IMR-90 (cell line): Measurements from ENCODE around the gene CDC42EP4. TPM values are rescaled to one million over a fixed set of nuclear protein-coding genes. Genes with fewer than 3 reads are reported as not detected.

ENCODE experiments used
- ATAC-seq: fragments of 200-7000 bp; cut with Tn5 transposase; 2 replicates; pipeline ENCODE4 v1.9.1; 2020; ENCODE audit warnings: low read depth, mild to moderate bottlenecking, moderate library complexity
- BruUV-seq: library from RNA; stranded (reverse); fragments of 400-500 nt; replicated peaks from 2 replicates; lab custom pipeline; 2021; lab: Mats Ljungman, UMichigan
- CTCF ChIA-PET: fragments of 300-600 bp; formaldehyde crosslinking; extraction: SDS; loops from one replicate; lab custom pipeline; 2021; ENCODE audit warnings: antibody characterized with exemption; lab: Yijun Ruan, JAX
- POLR2A ChIA-PET: fragments of 300-600 bp; sonication (Branson Sonifier 250); formaldehyde crosslinking; loops from one replicate; lab custom pipeline; 2022; ENCODE audit warnings: antibody characterized with exemption; ENCODE audit not compliant: unreplicated experiment; lab: Charles Lee
- DNase-seq: peaks from one replicate; pipeline ENCODE4 v3.0.0; 2013
- H2AFZ ChIP-seq: replicated peaks from 2 replicates; pipeline ENCODE3; 2013; ENCODE audit warnings: low read length, mild to moderate bottlenecking; ENCODE audit not compliant: poor library complexity
- H2AK5ac ChIP-seq: 2 replicates; pipeline ENCODE4 v1.6.1; 2013; ENCODE audit warnings: low read depth, low read length, inconsistent platforms
- H2AK9ac ChIP-seq: replicated peaks from 2 replicates; pipeline ENCODE3; 2013; ENCODE audit warnings: mild to moderate bottlenecking, low read depth, low read length, moderate library complexity; ENCODE audit not compliant: poor library complexity
- H2BK120ac ChIP-seq: 2 replicates; pipeline ENCODE4 v1.6.1; 2013; ENCODE audit warnings: low read depth, low read length, inconsistent platforms
- H2BK15ac ChIP-seq: 3 replicates; pipeline ENCODE4 v1.6.1; 2013; ENCODE audit warnings: low read depth, low read length, inconsistent platforms
- H2BK20ac ChIP-seq: 2 replicates; pipeline ENCODE4 v1.6.1; 2013; ENCODE audit warnings: low read depth, mild to moderate bottlenecking, inconsistent platforms, low read length, moderate library complexity
- H2BK5ac ChIP-seq: 2 replicates; pipeline ENCODE4 v1.6.1; 2013; ENCODE audit warnings: mild to moderate bottlenecking, low read depth, low read length, inconsistent platforms; ENCODE audit not compliant: poor library complexity, severe bottlenecking
- H3K14ac ChIP-seq: replicated peaks from 2 replicates; pipeline ENCODE4 v1.6.1; 2013; ENCODE audit warnings: low read depth, low read length, inconsistent platforms
- H3K18ac ChIP-seq: 2 replicates; pipeline ENCODE4 v1.6.1; 2013; ENCODE audit warnings: low read depth, low read length, control low read depth
- H3K23ac ChIP-seq: 2 replicates; pipeline ENCODE4 v1.6.1; 2013; ENCODE audit warnings: low read depth, low read length, inconsistent platforms
- H3K27ac ChIP-seq: 2 replicates; pipeline ENCODE4 v1.5.1; 2013; ENCODE audit warnings: mild to moderate bottlenecking, control low read depth, low read length; ENCODE audit not compliant: insufficient read depth
- H3K27me3 ChIP-seq: 2 replicates; pipeline ENCODE4 v1.6.1; 2013; ENCODE audit warnings: low read length; ENCODE audit not compliant: control insufficient read depth, insufficient read depth
- H3K36me3 ChIP-seq: 2 replicates; pipeline ENCODE4 v1.6.1; 2013; ENCODE audit warnings: low read length, mixed read lengths; ENCODE audit not compliant: control insufficient read depth, insufficient read depth
- H3K4ac ChIP-seq: 2 replicates; pipeline ENCODE4 v1.6.1; 2013; ENCODE audit warnings: low read depth, low read length, inconsistent platforms
- H3K4me1 ChIP-seq: 2 replicates; pipeline ENCODE4 v1.6.1; 2013; ENCODE audit warnings: low read length, mixed read lengths; ENCODE audit not compliant: control insufficient read depth, insufficient read depth
- H3K4me2 ChIP-seq: 2 replicates; pipeline ENCODE4 v1.6.1; 2013; ENCODE audit warnings: low read depth, mild to moderate bottlenecking, control low read depth, low read length, moderate library complexity
- H3K4me3 ChIP-seq: 2 replicates; pipeline ENCODE4 v1.5.1; 2013; ENCODE audit warnings: low read depth, mild to moderate bottlenecking, control low read depth, low read length, moderate library complexity; ENCODE audit not compliant: insufficient read depth
- H3K56ac ChIP-seq: 2 replicates; pipeline ENCODE4 v1.6.1; 2013; ENCODE audit warnings: low read length, inconsistent platforms; ENCODE audit not compliant: insufficient read depth; ENCODE audit errors: extremely low read depth
- H3K79me1 ChIP-seq, 2 experiments: 2 replicates each; pipeline ENCODE4 v1.6.1; 2013; ENCODE audit warnings: low read length in 2 of 2, inconsistent platforms in 1 of 2, low read depth in 1 of 2
- H3K9ac ChIP-seq: 2 replicates; pipeline ENCODE4 v1.6.1; 2013; ENCODE audit warnings: low read depth, low read length, control low read depth
- H3K9me1 ChIP-seq: 2 replicates; pipeline ENCODE4 v1.6.1; 2013; ENCODE audit warnings: low read length, inconsistent platforms; ENCODE audit not compliant: insufficient read depth
- H3K9me3 ChIP-seq: 2 replicates; pipeline ENCODE4 v1.6.1; 2013; ENCODE audit warnings: low read length; ENCODE audit not compliant: control insufficient read depth, insufficient read depth
- H4K20me1 ChIP-seq: 2 replicates; pipeline ENCODE4 v1.6.1; 2013; ENCODE audit warnings: low read length, inconsistent platforms; ENCODE audit not compliant: insufficient read depth
- H4K5ac ChIP-seq: 2 replicates; pipeline ENCODE4 v1.6.1; 2013; ENCODE audit warnings: mild to moderate bottlenecking, low read depth, low read length, control low read depth
- H4K8ac ChIP-seq, 2 experiments: 2 replicates each; pipeline ENCODE4 v1.6.1; 2013; ENCODE audit warnings: low read depth in 2 of 2, low read length in 2 of 2, control low read depth in 1 of 2, inconsistent platforms in 1 of 2
- H4K91ac ChIP-seq: 2 replicates; pipeline ENCODE4 v1.6.1; 2013; ENCODE audit warnings: low read depth, low read length, inconsistent platforms; ENCODE audit not compliant: insufficient read depth
- BHLHE40 ChIP-seq: fragments of 150-350 bp; IDR thresholded peaks from 2 replicates; pipeline ENCODE4 v1.6.1; 2016; ENCODE audit warnings: mild to moderate bottlenecking, low read depth, low read length
- CTCF ChIP-seq: conservative IDR thresholded peaks from 2 replicates; pipeline ENCODE4 v1.5.1; 2012; ENCODE audit warnings: mild to moderate bottlenecking, low read depth, low read length, improper control_type of control experiment
- NFE2L2 ChIP-seq: fragments of 150-350 bp; IDR thresholded peaks from 2 replicates; pipeline ENCODE4 v1.6.1; 2016; ENCODE audit warnings: low read depth, mild to moderate bottlenecking, low read length
- POLR2A ChIP-seq: IDR thresholded peaks from 2 replicates; pipeline ENCODE4 v1.6.1; 2012; ENCODE audit warnings: mild to moderate bottlenecking, low read depth, low read length
- RAD21 ChIP-seq: IDR thresholded peaks from 2 replicates; pipeline ENCODE4 v1.6.1; 2012; ENCODE audit warnings: low read length, improper control_type of control experiment
- RCOR1 ChIP-seq: IDR thresholded peaks from 2 replicates; pipeline ENCODE4 v1.6.1; 2012; ENCODE audit warnings: mild to moderate bottlenecking, low read length, improper control_type of control experiment; ENCODE audit not compliant: insufficient replicate concordance
- SMC3 ChIP-seq: fragments of 150-350 bp; IDR thresholded peaks from 2 replicates; pipeline ENCODE4 v1.6.1; 2016; ENCODE audit warnings: low read depth, mild to moderate bottlenecking, antibody characterized with exemption, low read length, moderate library complexity
- USF2 ChIP-seq: fragments of 150-350 bp; IDR thresholded peaks from 2 replicates; pipeline ENCODE4 v1.6.1; 2017; ENCODE audit warnings: mild to moderate bottlenecking, antibody characterized with exemption, low read length, low read depth
- WGBS, 2 experiments: methylation state at CpG; one replicate each; pipeline versions ENCODE4 v1.1.5 to v1.1.7; 2013; ENCODE audit warnings: missing lambda C conversion rate in 2 of 2; ENCODE audit not compliant: insufficient read length in 1 of 2; ENCODE audit errors: extremely low coverage in 2 of 2; 5-methylcytosine and 5-hydroxymethylcytosine counted together
- dilution Hi-C: fragments of 300-500 bp; cut with HindIII; formaldehyde crosslinking; loops from one replicate; pipeline ENCODE4 v1.14.3; 2018; ENCODE audit warnings: low sequenced_read_pairs; ENCODE audit not compliant: unreplicated experiment
- in situ Hi-C: fragments of 300-500 bp; cut with MboI; formaldehyde crosslinking; loops from 3 replicates; pipeline ENCODE4 v1.14.3; 2019; ENCODE audit warnings: low sequenced_read_pairs, inconsistent platforms, mixed read lengths
- intact Hi-C: fragments of 100-400 bp; cut with micrococcal nuclease; formaldehyde crosslinking; loops from 2 replicates; pipeline ENCODE4 v1.10.0; 2022
- polyA plus RNA-seq, 3 experiments: library from polyadenylated mRNA; depleted of rRNA; stranded (reverse); fragments of >200 nt; gene quantifications; 2 replicates each; pipeline ENCODE4 v1.2.3, GENCODE V29; 2012; ENCODE audit warnings: low replicate concordance in 1 of 3
- total RNA-seq: library from RNA; depleted of rRNA; stranded (reverse); fragments of >200 nt; gene quantifications from 2 replicates; pipeline ENCODE4 v1.2.3, GENCODE V29; 2012

Gene CDC42EP4
- total and polyA plus RNA-seq, 2 of the 4 experiments (the other 2 are of a cell fraction): 14.3 to 25.8 TPM

GRCh38 chr17:73359352-73359751 lies 47.6 kb upstream of the CDC42EP4 start:
- Histone ChIP-seq H3K27ac (no peak overlapping the region), H3K9me3 (no peaks in the 10 kb centered on the region), H3K9me1 (no peaks in the 10 kb centered on the region), H3K79me1 (no peaks in the 10 kb centered on the region), H2BK5ac (no peak overlapping the region), H2AK5ac (no peak overlapping the region), H3K4ac (no peak overlapping the region), H2AK9ac (no peak overlapping the region), H3K4me1 (peaks cover 2% of the 10 kb centered on the region; the same call in 1 of the 2 replicates), H3K36me3 (no peaks in the 10 kb centered on the region), H2BK20ac (no peak overlapping the region), H3K4me2 (no peak overlapping the region), H4K91ac (no peak overlapping the region), H4K5ac (no peak overlapping the region), H3K18ac (no peak overlapping the region), H3K23ac (no peak overlapping the region), H4K20me1 (no peaks in the 10 kb centered on the region; the same call in 1 of the 2 replicates), H2BK120ac (no peak overlapping the region), H3K4me3 (no peak overlapping the region), H2AFZ (no peak overlapping the region), H3K27me3 (peaks cover 14% of the 10 kb centered on the region), H3K9ac (no peak overlapping the region), H3K14ac (no peak overlapping the region), H4K8ac (no peak overlapping the region), H2BK15ac (no peak overlapping the region), H3K56ac (no peak overlapping the region)
- ATAC-seq (no peak), DNase-seq (no peak)
- TF ChIP-seq NFE2L2: no peak
- no peak for TF ChIP-seq RAD21
- no peak for TF ChIP-seq BHLHE40
- TF ChIP-seq POLR2A: no peak
- TF ChIP-seq SMC3: no peak
- TF ChIP-seq CTCF: no peak
- TF ChIP-seq RCOR1: no peak
- TF ChIP-seq USF2: no peak
- intact Hi-C loops (no loop called here), dilution Hi-C loops (no loop called here), in situ Hi-C loops (loop anchor here (25.0 kb wide), 1 partner anchor 772 kb away; no protein-coding TSS in a partner anchor)
- no CpG with 5 or more reads among the region's 10 CpGs for WGBS, 2 experiments
- CTCF ChIA-PET: interaction anchor here (0.6 kb wide), 1 partner anchor 12 kb away, joined by 3 read pairs; no protein-coding TSS in a partner anchor
- BruUV-seq: no TSS peak
- POLR2A ChIA-PET: no interaction called here
